Inflammatory macrophage treated with lipopolysaccharide for 4 hours (primary cell): Measurements from ENCODE around the gene PHLDA1.

ENCODE experiments used
- DNase-seq: peaks from one replicate; pipeline ENCODE4 v3.0.0-alpha.2; 2020

Gene PHLDA1

GRCh38 chr12:76031414-76032042 is at the start of gene PHLDA1:
TSS of gene PHLDA1 (minus strand) at chr12:76031776.
- peak; percentile 99 for DNase-seq

DNA sequence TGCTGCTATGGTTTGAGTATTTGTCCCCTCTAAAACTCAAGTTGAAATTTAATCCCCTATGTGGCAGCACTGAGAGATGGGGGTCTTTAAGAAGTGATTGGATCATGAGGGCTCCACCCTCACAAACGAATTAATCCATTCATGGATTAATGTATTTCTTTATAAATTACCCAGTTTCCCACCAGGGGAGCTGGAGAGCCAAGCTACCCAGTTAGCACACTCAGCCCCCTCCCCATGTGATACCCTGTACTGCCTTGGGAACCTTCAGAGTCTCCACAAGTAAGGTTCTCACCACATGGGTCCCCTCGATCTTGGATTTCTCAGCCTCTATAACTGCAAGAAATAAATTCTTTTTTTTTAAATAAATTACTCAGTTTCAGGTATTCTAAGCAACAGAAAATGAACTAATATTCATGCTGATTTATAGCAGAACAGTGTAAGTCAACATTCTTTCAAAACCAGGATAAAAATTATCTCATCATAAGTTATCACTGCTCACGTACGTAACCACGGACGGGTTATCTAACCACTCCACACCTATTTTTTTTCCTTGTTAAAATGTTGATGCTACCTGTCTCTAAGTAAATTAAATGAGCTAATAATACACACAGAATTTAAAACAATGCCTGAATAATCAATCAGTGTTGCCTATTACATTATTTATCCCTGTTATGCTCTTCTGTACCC is 49.3 kb upstream of the PHLDA1 start:
- DNase-seq, result no peak

GRCh38 chr12:76080017-76080728 is 48.6 kb upstream of the PHLDA1 start:
- DNase-seq, result no peak

DNA sequence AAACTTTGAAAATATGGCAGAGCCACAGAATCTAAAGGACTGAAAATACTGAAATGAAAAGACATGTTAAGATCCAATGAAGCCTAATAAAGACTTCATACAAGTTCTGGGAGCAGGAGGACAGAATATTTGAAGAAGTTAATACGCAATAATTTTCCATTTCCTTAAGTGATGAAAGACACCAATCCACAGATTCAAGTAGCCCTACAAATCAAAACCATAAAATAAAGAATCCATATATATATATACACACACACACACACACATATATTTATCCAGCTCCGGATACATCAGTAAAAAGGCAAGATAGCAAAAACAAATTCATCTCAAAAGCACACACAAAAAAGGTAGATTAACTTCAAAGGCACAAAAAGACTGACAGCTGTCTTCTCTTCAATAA is 47.2 kb upstream of the PHLDA1 start:
- no peak for DNase-seq

DNA sequence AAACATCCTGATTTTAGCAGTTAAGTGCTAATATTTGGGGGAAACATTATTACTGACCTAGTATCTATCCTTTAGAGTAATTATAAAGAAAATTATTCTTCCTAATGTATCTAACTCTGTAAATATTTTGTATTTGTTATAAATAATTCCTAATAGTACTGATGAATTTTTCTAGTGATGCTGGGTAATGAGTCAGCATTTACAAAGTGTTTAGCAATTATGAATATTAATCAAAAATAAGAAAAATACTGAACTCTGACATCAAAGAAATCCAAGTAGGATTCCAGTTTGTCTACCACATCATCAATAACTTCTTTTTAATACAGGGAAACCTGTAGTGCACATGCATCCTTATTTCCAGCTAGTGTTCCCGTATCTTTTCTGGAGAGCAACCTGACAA is 43.9 kb upstream of the PHLDA1 start:
- DNase-seq, result no peak

- no peak for DNase-seq
Measured at GRCh38 chr12:76074701-76075336, 43.2 kb upstream of the PHLDA1 start.

DNA sequence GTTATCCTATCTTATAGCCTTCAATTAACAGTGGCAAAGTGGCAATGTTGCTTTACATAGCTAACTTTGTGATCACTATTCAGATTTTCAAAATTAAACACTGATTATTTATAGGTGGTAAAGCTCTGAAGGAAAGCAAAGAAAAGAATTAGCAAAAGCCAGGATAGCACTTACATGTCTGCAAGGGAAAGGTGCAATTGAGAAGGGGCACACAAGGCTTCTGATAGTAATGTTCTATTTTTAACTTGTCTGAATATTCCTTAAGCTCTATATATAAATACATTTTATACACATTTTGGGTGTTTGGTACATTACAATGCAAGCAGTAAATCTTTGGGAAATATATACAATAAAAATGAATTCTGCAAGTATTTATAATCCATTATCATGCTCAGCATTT is 42.0 kb upstream of the PHLDA1 start:
- DNase-seq, result no peak

- no peak for DNase-seq
Measured at GRCh38 chr12:76072568-76072967, 41.0 kb upstream of the PHLDA1 start.

GRCh38 chr12:76069339-76069738 is 37.8 kb upstream of the PHLDA1 start:
- no peak for DNase-seq

- no peak for DNase-seq
Measured at GRCh38 chr12:76065917-76066316, 34.3 kb upstream of the PHLDA1 start.

DNA sequence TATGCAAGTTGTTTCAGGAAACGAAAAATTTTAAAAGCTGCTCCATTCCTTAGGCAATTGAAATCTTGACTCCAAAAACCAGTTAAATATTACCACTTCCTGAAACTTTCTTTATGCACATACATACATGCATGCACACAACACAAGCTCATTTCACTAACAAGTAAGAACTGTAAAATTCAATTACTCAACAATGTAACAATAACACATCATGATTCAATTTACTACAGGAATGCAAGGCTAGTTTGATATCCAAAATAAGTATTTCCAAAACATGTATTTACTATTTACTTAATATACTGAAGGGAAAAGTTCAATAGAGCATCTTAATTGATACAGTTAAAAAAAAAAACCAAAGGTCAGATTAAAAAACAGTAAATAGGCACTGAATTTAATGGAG is 33.3 kb upstream of the PHLDA1 start:
- DNase-seq, result no peak

- no peak for DNase-seq
Measured at GRCh38 chr12:76060111-76060510, 28.5 kb upstream of the PHLDA1 start.

DNA sequence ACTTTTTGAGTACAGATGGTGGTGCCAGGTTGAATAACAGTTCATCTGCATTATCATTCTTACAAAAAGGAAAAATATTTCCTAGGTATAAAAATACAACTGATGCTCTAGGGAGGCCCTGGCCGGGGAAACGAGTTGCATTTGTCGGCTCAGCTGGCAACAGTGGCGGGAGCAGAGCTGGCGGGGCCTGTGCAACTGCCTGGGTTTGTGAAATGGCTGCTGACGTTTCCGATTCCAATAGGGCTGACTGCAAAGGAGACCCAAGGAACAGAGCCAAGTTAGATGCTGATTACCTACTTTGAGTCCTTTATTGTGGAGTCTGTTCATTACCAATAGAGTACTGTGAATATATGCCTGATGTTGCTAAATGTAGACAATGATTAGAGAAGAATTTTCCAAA is 25.8 kb upstream of the PHLDA1 start:
- DNase-seq, result no peak

- DNase-seq, result no peak
Measured at GRCh38 chr12:76055393-76055792, 23.8 kb upstream of the PHLDA1 start.

GRCh38 chr12:76049575-76050251 is 18.1 kb upstream of the PHLDA1 start:
- DNase-seq, result no peak

DNA sequence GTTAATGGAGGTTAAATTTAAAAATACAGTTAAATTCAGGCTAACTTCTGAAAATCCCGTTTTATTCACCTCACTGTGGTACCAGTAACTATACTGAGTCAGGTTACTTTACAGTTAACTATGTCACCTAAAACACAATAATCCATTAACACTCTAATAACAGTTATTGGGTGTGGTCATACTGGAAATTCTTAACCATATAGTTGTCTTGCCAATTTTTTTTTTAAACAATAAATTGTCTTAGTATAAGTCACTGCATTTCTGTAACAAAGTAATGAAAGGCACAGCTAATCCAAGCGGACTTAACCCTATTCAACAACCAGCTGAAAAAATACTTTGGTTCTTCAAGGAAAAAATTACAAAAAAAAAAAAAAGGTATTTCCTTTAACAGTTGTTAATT is 16.2 kb upstream of the PHLDA1 start:
- DNase-seq, result no peak

DNA sequence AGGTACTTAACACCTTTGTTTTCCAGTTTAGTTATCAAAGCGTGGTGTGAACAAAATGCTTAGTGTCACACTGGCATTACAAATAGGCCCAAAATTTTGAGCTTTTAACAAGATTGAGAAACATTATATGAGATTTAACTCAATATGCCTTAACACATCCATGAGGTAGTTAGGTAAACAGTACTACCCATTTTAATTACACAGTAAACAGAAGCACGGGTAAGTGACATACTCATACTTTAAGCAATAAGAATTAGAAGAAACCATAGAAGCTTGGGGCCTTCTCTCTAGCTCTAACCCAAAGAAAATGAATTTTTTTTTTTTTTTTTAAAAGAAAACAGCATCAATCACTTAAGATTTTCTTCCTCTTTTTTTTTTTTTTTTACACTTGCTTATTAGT is 15.5 kb upstream of the PHLDA1 start:
- no peak for DNase-seq

GRCh38 chr12:76043377-76043776 is 11.8 kb upstream of the PHLDA1 start:
- DNase-seq, result no peak

- DNase-seq, result no peak
Measured at GRCh38 chr12:76042147-76042546, 10.6 kb upstream of the PHLDA1 start.

DNA sequence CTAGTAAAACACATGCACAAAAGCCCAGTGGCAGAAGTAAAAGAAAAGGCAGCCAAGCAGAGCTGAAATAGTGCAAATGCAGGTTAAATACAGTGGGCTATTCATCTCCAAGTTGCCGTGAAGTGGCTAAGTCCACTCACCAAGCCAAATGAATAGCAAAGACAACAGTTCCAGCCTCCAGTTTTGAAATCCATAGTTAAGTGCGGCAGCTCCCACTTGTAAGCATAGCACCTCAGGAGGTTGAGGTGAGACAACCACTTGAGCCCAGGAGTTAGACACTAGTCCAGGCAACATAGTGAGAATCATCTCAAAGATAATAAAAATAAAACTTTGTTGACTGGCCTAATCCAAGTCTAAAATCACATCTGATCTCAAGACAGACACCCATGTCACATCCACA is 9.8 kb upstream of the PHLDA1 start:
- no peak for DNase-seq

DNA sequence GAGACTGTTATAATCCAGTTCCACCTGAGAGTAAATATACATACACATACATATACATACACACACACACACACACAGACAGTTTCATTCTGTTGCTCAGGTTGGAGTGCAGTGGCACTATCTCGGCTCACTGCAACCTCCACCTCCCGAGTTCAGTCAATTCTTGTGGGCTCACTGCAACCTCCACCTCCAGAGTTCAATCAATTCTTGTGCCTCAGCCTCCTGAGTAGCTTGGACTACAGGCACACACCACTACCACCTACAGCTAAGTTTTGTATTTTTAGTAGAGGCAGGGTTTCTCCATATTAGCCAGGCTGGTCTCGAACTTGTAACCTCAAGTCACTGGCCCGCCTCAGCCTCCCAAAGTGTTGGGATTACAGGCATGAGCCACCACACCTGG is 8.9 kb upstream of the PHLDA1 start:
- no peak for DNase-seq

DNA sequence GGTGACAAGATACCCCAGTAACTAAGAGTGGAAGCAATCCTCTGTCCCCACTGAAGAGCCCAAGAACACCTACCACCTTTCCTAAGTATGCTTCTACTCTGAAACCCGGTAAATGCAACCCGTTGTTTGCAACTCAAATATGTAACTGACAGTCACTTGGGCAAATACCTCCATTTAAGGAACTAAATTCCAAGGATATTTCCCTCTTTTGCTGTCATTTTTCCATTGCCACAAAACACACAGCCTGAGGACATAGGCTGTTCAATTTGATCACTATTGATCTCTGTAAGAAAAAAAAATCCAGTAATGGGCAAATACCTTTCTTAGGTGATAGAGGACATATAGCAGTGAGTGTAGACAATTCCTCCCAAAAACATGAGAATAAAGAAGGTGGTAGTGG is 6.6 kb upstream of the PHLDA1 start:
- DNase-seq, result no peak
